ENCODE results near the gene CDKAL1.

The CDKAL1 gene

GRCh38 chr6:21158873-21159272, 624.6 kb downstream of the CDKAL1 start:
- Histone ChIP-seq H3K4me2 (ENCODE audit: low read length, poor library complexity, severe bottlenecking) (no peak overlapping the region), H2AK5ac (ENCODE audit: low read length, severe bottlenecking) (no peak overlapping the region), H3K4ac (ENCODE audit: low read depth in 1 of 2, low read length in 2 of 2) (no peak overlapping the region), H2BK5ac (ENCODE audit: low read depth, low read length, poor library complexity, severe bottlenecking) (no peak overlapping the region), H3K18ac (ENCODE audit: low read depth in 1 of 2, low read length in 2 of 2) (no peak overlapping the region), H3K23ac (ENCODE audit: low read length in 2 of 2) (no peak overlapping the region), H3K27me3 (ENCODE audit: control insufficient read depth in 1 of 2, insufficient read depth in 1 of 2, low read length in 2 of 2) (no peaks in the 10 kb centered on the region), H3K27ac (ENCODE audit: low read length, poor library complexity, severe bottlenecking) (no peak overlapping the region), H4K8ac (ENCODE audit: low read length) (no peak overlapping the region), H3K36me3 (ENCODE audit: control insufficient read depth in 1 of 2, insufficient read depth in 2 of 2, low read depth in 1 of 2, low read length in 2 of 2) (no peaks in the 10 kb centered on the region), H3K4me3 (ENCODE audit: insufficient read depth in 1 of 2, low read depth in 1 of 2, low read length in 2 of 2) (no peak overlapping the region), H2BK15ac (ENCODE audit: low read depth, poor library complexity, severe bottlenecking) (no peak overlapping the region), H4K91ac (ENCODE audit: low read length) (no peak overlapping the region), H2BK120ac (ENCODE audit: low read depth, low read length) (no peak overlapping the region), H3K9ac (ENCODE audit: low read length) (no peak overlapping the region), H2AFZ (ENCODE audit: low read depth, low read length) (no peak overlapping the region), H3K9me3 (ENCODE audit: control insufficient read depth, low read length) (no peaks in the 10 kb centered on the region), H3K14ac (ENCODE audit: low read length in 2 of 2) (no peak overlapping the region), H3K79me1 (replicated peaks; ENCODE audit: low read length, poor library complexity, severe bottlenecking) (peaks cover 2% of the 10 kb centered on the region), H2BK12ac (ENCODE audit: low read length in 2 of 2) (no peak overlapping the region), H3K4me1 (ENCODE audit: control insufficient read depth, insufficient read depth, low read depth, low read length) (no peaks in the 10 kb centered on the region)
- WGBS: 67% methylated on average over 1 of the region's 1 CpG
- no peak for DNase-seq

GRCh38 chr6:21159465-21159864, 625.2 kb downstream of the CDKAL1 start:
- no peak overlapping the region for H2AK5ac ChIP-seq (ENCODE audit: low read length, severe bottlenecking)
- WGBS: 100% methylated on average over 3 of the region's 3 CpGs

GRCh38 chr6:21161707-21162106, 627.5 kb downstream of the CDKAL1 start:
- H2BK12ac ChIP-seq (ENCODE audit: low read length in 2 of 2): no peak overlapping the region
- H3K27ac ChIP-seq (ENCODE audit: low read length, poor library complexity, severe bottlenecking): no peak overlapping the region
- no peak overlapping the region for H2BK120ac ChIP-seq (ENCODE audit: low read depth, low read length)
- no peak overlapping the region for H4K91ac ChIP-seq (ENCODE audit: low read length)
- H2BK5ac ChIP-seq (ENCODE audit: low read depth, low read length, poor library complexity, severe bottlenecking): no peak overlapping the region
- H3K27me3 ChIP-seq (ENCODE audit: control insufficient read depth in 1 of 2, insufficient read depth in 1 of 2, low read length in 2 of 2): no peaks in the 10 kb centered on the region
- no peak overlapping the region for H3K4me2 ChIP-seq (ENCODE audit: low read length, poor library complexity, severe bottlenecking)
- WGBS: 96% methylated on average over 4 of the region's 4 CpGs
- H3K4ac ChIP-seq (ENCODE audit: low read depth in 1 of 2, low read length in 2 of 2): no peak overlapping the region
- H4K8ac ChIP-seq (ENCODE audit: low read length): no peak overlapping the region
- H2AFZ ChIP-seq (ENCODE audit: low read depth, low read length): no peak overlapping the region
- no peak overlapping the region for H3K14ac ChIP-seq (ENCODE audit: low read length in 2 of 2)
- H3K9ac ChIP-seq (ENCODE audit: low read length): no peak overlapping the region
- H3K9me3 ChIP-seq (ENCODE audit: control insufficient read depth, low read length): no peaks in the 10 kb centered on the region
- H3K36me3 ChIP-seq (ENCODE audit: control insufficient read depth in 1 of 2, insufficient read depth in 2 of 2, low read depth in 1 of 2, low read length in 2 of 2): no peaks in the 10 kb centered on the region
- H3K4me1 ChIP-seq (ENCODE audit: control insufficient read depth, insufficient read depth, low read depth, low read length): no peaks in the 10 kb centered on the region
- no peak overlapping the region for H2BK15ac ChIP-seq (ENCODE audit: low read depth, poor library complexity, severe bottlenecking)
- peaks cover 2% of the 10 kb centered on the region for H3K79me1 ChIP-seq (replicated peaks; ENCODE audit: low read length, poor library complexity, severe bottlenecking)
- no peak overlapping the region for H3K4me3 ChIP-seq (ENCODE audit: insufficient read depth in 1 of 2, low read depth in 1 of 2, low read length in 2 of 2)
- H3K23ac ChIP-seq (ENCODE audit: low read length in 2 of 2): no peak overlapping the region
- DNase-seq: no peak
- no peak overlapping the region for H3K18ac ChIP-seq (ENCODE audit: low read depth in 1 of 2, low read length in 2 of 2)
- no peak overlapping the region for H2AK5ac ChIP-seq (ENCODE audit: low read length, severe bottlenecking)

More at GRCh38 chr6:21159465-21159864, 625.2 kb downstream of the CDKAL1 start:
- Histone ChIP-seq H3K4me1 (ENCODE audit: control insufficient read depth, insufficient read depth, low read depth, low read length) (no peaks in the 10 kb centered on the region), H3K9ac (ENCODE audit: low read length) (no peak overlapping the region), H3K4me2 (ENCODE audit: low read length, poor library complexity, severe bottlenecking) (no peak overlapping the region), H3K27me3 (ENCODE audit: control insufficient read depth in 1 of 2, insufficient read depth in 1 of 2, low read length in 2 of 2) (no peaks in the 10 kb centered on the region), H4K8ac (ENCODE audit: low read length) (no peak overlapping the region), H2BK15ac (ENCODE audit: low read depth, poor library complexity, severe bottlenecking) (no peak overlapping the region), H3K36me3 (ENCODE audit: control insufficient read depth in 1 of 2, insufficient read depth in 2 of 2, low read depth in 1 of 2, low read length in 2 of 2) (no peaks in the 10 kb centered on the region), H3K14ac (ENCODE audit: low read length in 2 of 2) (no peak overlapping the region), H2BK120ac (ENCODE audit: low read depth, low read length) (no peak overlapping the region), H2AFZ (ENCODE audit: low read depth, low read length) (no peak overlapping the region), H4K91ac (ENCODE audit: low read length) (no peak overlapping the region), H3K23ac (ENCODE audit: low read length in 2 of 2) (no peak overlapping the region), H2BK12ac (ENCODE audit: low read length in 2 of 2) (no peak overlapping the region), H3K79me1 (replicated peaks; ENCODE audit: low read length, poor library complexity, severe bottlenecking) (peaks cover 2% of the 10 kb centered on the region), H3K4ac (ENCODE audit: low read depth in 1 of 2, low read length in 2 of 2) (no peak overlapping the region), H2BK5ac (ENCODE audit: low read depth, low read length, poor library complexity, severe bottlenecking) (no peak overlapping the region), H3K9me3 (ENCODE audit: control insufficient read depth, low read length) (no peaks in the 10 kb centered on the region), H3K4me3 (ENCODE audit: insufficient read depth in 1 of 2, low read depth in 1 of 2, low read length in 2 of 2) (no peak overlapping the region), H3K27ac (ENCODE audit: low read length, poor library complexity, severe bottlenecking) (no peak overlapping the region), H3K18ac (ENCODE audit: low read depth in 1 of 2, low read length in 2 of 2) (no peak overlapping the region)
- DNase-seq: no peak

- Histone ChIP-seq H3K79me1 (replicated peaks; ENCODE audit: low read length, poor library complexity, severe bottlenecking) (peaks cover 2% of the 10 kb centered on the region), H2AFZ (ENCODE audit: low read depth, low read length) (no peak overlapping the region), H3K27ac (ENCODE audit: low read length, poor library complexity, severe bottlenecking) (peak overlapping the region; percentile 10), H3K27me3 (ENCODE audit: control insufficient read depth in 1 of 2, insufficient read depth in 1 of 2, low read length in 2 of 2) (no peaks in the 10 kb centered on the region), H3K4ac (ENCODE audit: low read depth in 1 of 2, low read length in 2 of 2) (no peak overlapping the region), H3K9me3 (ENCODE audit: control insufficient read depth, low read length) (no peaks in the 10 kb centered on the region), H2BK5ac (ENCODE audit: low read depth, low read length, poor library complexity, severe bottlenecking) (no peak overlapping the region), H4K8ac (ENCODE audit: low read length) (peak overlapping the region; percentile 53), H4K91ac (ENCODE audit: low read length) (no peak overlapping the region), H3K4me3 (ENCODE audit: insufficient read depth in 1 of 2, low read depth in 1 of 2, low read length in 2 of 2) (no peak overlapping the region), H3K4me2 (ENCODE audit: low read length, poor library complexity, severe bottlenecking) (no peak overlapping the region), H3K18ac (ENCODE audit: low read depth in 1 of 2, low read length in 2 of 2) (no peak overlapping the region), H2BK15ac (ENCODE audit: low read depth, poor library complexity, severe bottlenecking) (no peak overlapping the region), H3K23ac (ENCODE audit: low read length in 2 of 2) (peak overlapping the region in 1 of 2 experiments; percentile 74), H3K36me3 (ENCODE audit: control insufficient read depth in 1 of 2, insufficient read depth in 2 of 2, low read depth in 1 of 2, low read length in 2 of 2) (no peaks in the 10 kb centered on the region), H3K9ac (ENCODE audit: low read length) (no peak overlapping the region), H3K4me1 (ENCODE audit: control insufficient read depth, insufficient read depth, low read depth, low read length) (no peaks in the 10 kb centered on the region), H2BK12ac (ENCODE audit: low read length in 2 of 2) (peak overlapping the region in 1 of 2 experiments; percentile 84), H3K14ac (ENCODE audit: low read length in 2 of 2) (no peak overlapping the region), H2BK120ac (ENCODE audit: low read depth, low read length) (no peak overlapping the region), H2AK5ac (ENCODE audit: low read length, severe bottlenecking) (no peak overlapping the region)
- WGBS: 78% methylated on average over 13 of the region's 13 CpGs
- DNase-seq: peak; percentile 61
Measured at GRCh38 chr6:21163110-21163837, 629.0 kb downstream of the CDKAL1 start.

All from mesenchymal stem cell (in vitro differentiated cells and primary cell).